Ovary (tissue), 3 donors: Measurements from ENCODE around the gene MINDY2.

Experiments
- CTCF ChIP-seq, 3 donors: fragments of 450-650 bp in 2 of 3; fragments of 200-600 bp in 1 of 3; IDR thresholded peaks; one replicate each; pipeline versions ENCODE4 v1.5.1 to v1.8.0; 2016 to 2022; ENCODE audit warnings: antibody characterized with exemption in 3 of 3, mild to moderate bottlenecking in 1 of 3
- EP300 ChIP-seq: sonication (generic); formaldehyde crosslinking; IDR thresholded peaks from one replicate; pipeline ENCODE4 v1.6.1; 2017; ENCODE audit warnings: antibody characterized with exemption
- POLR2A ChIP-seq: fragments of 450-650 bp; IDR thresholded peaks from one replicate; pipeline ENCODE4 v1.6.1; 2017; ENCODE audit warnings: antibody characterized with exemption, mild to moderate bottlenecking, moderate library complexity
- donor health status: DM: no; HTN: no; CAD: no.

GRCh38 chr15:58877999-58878825, 107.1 kb downstream of the MINDY2 start:
- TF ChIP-seq CTCF (IDR thresholded peaks at IDR 0.05) (no peak), POLR2A (no peak), EP300 (no peak)
